DND-41 (cell line): ENCODE measurements around the gene MT1E.

Source experiments
- ATAC-seq: fragments of 200-7000 bp; cut with Tn5 transposase; 3 replicates; pipeline ENCODE4 v1.9.1; 2021; ENCODE audit warnings: low read depth; ENCODE audit not compliant: insufficient read depth
- DNase-seq: peaks from one replicate; pipeline ENCODE4 v3.0.0-alpha.2; 2020
- H2AFZ ChIP-seq: 2 replicates; pipeline ENCODE4 v1.6.0; 2012; ENCODE audit warnings: low read depth, low read length
- H3K27ac ChIP-seq: 2 replicates; pipeline ENCODE4 v1.5.1; 2012; ENCODE audit warnings: low read length, inconsistent platforms
- H3K27me3 ChIP-seq: fragments of 200-600 bp; sonication (generic); 2 replicates; pipeline ENCODE4 v1.6.0; 2012; ENCODE audit warnings: low read length, mild to moderate bottlenecking, inconsistent platforms; ENCODE audit not compliant: insufficient read depth, poor library complexity
- H3K36me3 ChIP-seq: 2 replicates; pipeline ENCODE4 v1.5.1; 2012; ENCODE audit warnings: low read length, inconsistent platforms; ENCODE audit not compliant: insufficient read depth
- H3K4me1 ChIP-seq: 2 replicates; pipeline ENCODE4 v1.5.1; 2012; ENCODE audit warnings: mild to moderate bottlenecking, low read length; ENCODE audit not compliant: insufficient read depth
- H3K4me2 ChIP-seq: 2 replicates; pipeline ENCODE4 v1.6.0; 2012; ENCODE audit warnings: mild to moderate bottlenecking, moderate library complexity, low read length, inconsistent platforms; ENCODE audit not compliant: insufficient read depth
- H3K4me3 ChIP-seq, 2 experiments: fragments of 200-600 bp in 1 of 2; shearing (Covaris generic) in 1 of 2; 2 replicates each; pipeline ENCODE4 v1.5.1; 2012 to 2016; ENCODE audit warnings: inconsistent platforms in 2 of 2, low read length in 2 of 2, mild to moderate bottlenecking in 2 of 2, low read depth in 1 of 2, moderate library complexity in 1 of 2
- H3K79me2 ChIP-seq: 2 replicates; pipeline ENCODE4 v1.6.0; 2012; ENCODE audit warnings: low read length, inconsistent platforms; ENCODE audit not compliant: insufficient read depth
- H3K9ac ChIP-seq: 2 replicates; pipeline ENCODE4 v1.6.0; 2012; ENCODE audit warnings: low read depth, mild to moderate bottlenecking, inconsistent platforms, low read length, moderate library complexity
- H3K9me3 ChIP-seq: 2 replicates; pipeline ENCODE4 v1.5.1; 2012; ENCODE audit warnings: low read length, moderate library complexity, mild to moderate bottlenecking, inconsistent platforms; ENCODE audit not compliant: insufficient read depth, severe bottlenecking
- H4K20me1 ChIP-seq: 2 replicates; pipeline ENCODE4 v1.6.0; 2012; ENCODE audit warnings: low read length; ENCODE audit not compliant: insufficient read depth
- CTCF ChIP-seq: IDR thresholded peaks from 2 replicates; pipeline ENCODE4 v1.5.1; 2012; ENCODE audit warnings: borderline replicate concordance, low read length, moderate library complexity, mild to moderate bottlenecking; ENCODE audit not compliant: poor library complexity, severe bottlenecking; ENCODE audit errors: extremely low read depth
- EZH2 ChIP-seq: IDR thresholded peaks from 3 replicates; pipeline ENCODE4 v1.6.1; 2012; ENCODE audit warnings: borderline replicate concordance, low read depth, mild to moderate bottlenecking, moderate library complexity, low read length, inconsistent platforms; ENCODE audit not compliant: severe bottlenecking

MT1E gene

GRCh38 chr16:56652600-56652999 lies 27.0 kb downstream of the MT1E start:
- DNase-seq (no peak), ATAC-seq (no peak)
- no peaks in the 10 kb centered on the region for H3K9me3 ChIP-seq
- H3K4me1 ChIP-seq, result no peaks in the 10 kb centered on the region
- TF ChIP-seq CTCF, result no peak
- no peak for TF ChIP-seq EZH2
- H3K36me3 ChIP-seq, result no peaks in the 10 kb centered on the region
- peaks cover 26% of the 10 kb centered on the region for H3K27me3 ChIP-seq
- no peak overlapping the region for H2AFZ ChIP-seq
- no peak overlapping the region for H3K27ac ChIP-seq
- H3K4me3 ChIP-seq, result no peak overlapping the region
- no peak overlapping the region for H3K9ac ChIP-seq
- H3K79me2 ChIP-seq, result no peaks in the 10 kb centered on the region
- no peaks in the 10 kb centered on the region for H4K20me1 ChIP-seq
- H3K4me2 ChIP-seq, result no peak overlapping the region

- no peak for DNase-seq
- H3K4me1 ChIP-seq, result no peaks in the 10 kb centered on the region
- H3K36me3 ChIP-seq, result no peaks in the 10 kb centered on the region
- TF ChIP-seq CTCF (no peak), EZH2 (no peak)
- H3K9me3 ChIP-seq, result no peaks in the 10 kb centered on the region
- no peak overlapping the region for H3K4me3 ChIP-seq
- no peaks in the 10 kb centered on the region for H4K20me1 ChIP-seq
- H3K79me2 ChIP-seq, result no peaks in the 10 kb centered on the region
- no peak overlapping the region for H3K4me2 ChIP-seq
- peaks cover 32% of the 10 kb centered on the region for H3K27me3 ChIP-seq
- no peak overlapping the region for H2AFZ ChIP-seq
- H3K27ac ChIP-seq, result no peak overlapping the region
- ATAC-seq, result no peak
- no peak overlapping the region for H3K9ac ChIP-seq
Observed at GRCh38 chr16:56653218-56653617, 27.6 kb downstream of the MT1E start.

GRCh38 chr16:56657555-56658326 lies 32.2 kb downstream of the MT1E start, which contains the start of gene MT1F:
TSS of gene MT1F (plus strand) at chr16:56657959. CDS start at chr16:56658059, 100 bp downstream.
- ATAC-seq (no peak), DNase-seq (no peak)
- peaks cover 4% of the 10 kb centered on the region for H3K4me1 ChIP-seq
- H3K9ac ChIP-seq, result no peak within 1 kb of the TSS
- H3K36me3 ChIP-seq, result no peaks in the 10 kb centered on the region
- peaks cover 41% of the 10 kb centered on the region for H3K27me3 ChIP-seq
- H3K4me3 ChIP-seq, result no peak within 1 kb of the TSS
- no peak within 1 kb of the TSS for H3K4me2 ChIP-seq
- H3K9me3 ChIP-seq, result no peaks in the 10 kb centered on the region
- H4K20me1 ChIP-seq, result no peaks in the 10 kb centered on the region
- TF ChIP-seq EZH2 (no peak), CTCF (no peak)
- no peak within 1 kb of the TSS for H2AFZ ChIP-seq
- H3K79me2 ChIP-seq, result no peaks in the 10 kb centered on the region
- H3K27ac ChIP-seq, result no peak within 1 kb of the TSS
